IMR-90 (cell line): ENCODE data around the gene FADS1. TPM values are rescaled to one million over a fixed set of nuclear protein-coding genes. Genes with fewer than 3 reads are reported as not detected.

Source experiments
- ATAC-seq: fragments of 200-7000 bp; cut with Tn5 transposase; 2 replicates; pipeline ENCODE4 v1.9.1; 2020; ENCODE audit warnings: low read depth, mild to moderate bottlenecking, moderate library complexity
- BruUV-seq: library from RNA; stranded (reverse); fragments of 400-500 nt; replicated peaks from 2 replicates; lab custom pipeline; 2021; lab: Mats Ljungman, UMichigan
- CTCF ChIA-PET: fragments of 300-600 bp; formaldehyde crosslinking; extraction: SDS; loops from one replicate; lab custom pipeline; 2021; ENCODE audit warnings: antibody characterized with exemption; lab: Yijun Ruan, JAX
- POLR2A ChIA-PET: fragments of 300-600 bp; sonication (Branson Sonifier 250); formaldehyde crosslinking; loops from one replicate; lab custom pipeline; 2022; ENCODE audit warnings: antibody characterized with exemption; ENCODE audit not compliant: unreplicated experiment; lab: Charles Lee
- DNase-seq: peaks from one replicate; pipeline ENCODE4 v3.0.0; 2013
- H2AFZ ChIP-seq: replicated peaks from 2 replicates; pipeline ENCODE3; 2013; ENCODE audit warnings: low read length, mild to moderate bottlenecking; ENCODE audit not compliant: poor library complexity
- H2AK5ac ChIP-seq: 2 replicates; pipeline ENCODE4 v1.6.1; 2013; ENCODE audit warnings: low read depth, low read length, inconsistent platforms
- H2AK9ac ChIP-seq: replicated peaks from 2 replicates; pipeline ENCODE3; 2013; ENCODE audit warnings: mild to moderate bottlenecking, low read depth, low read length, moderate library complexity; ENCODE audit not compliant: poor library complexity
- H2BK120ac ChIP-seq: 2 replicates; pipeline ENCODE4 v1.6.1; 2013; ENCODE audit warnings: low read depth, low read length, inconsistent platforms
- H2BK15ac ChIP-seq: 3 replicates; pipeline ENCODE4 v1.6.1; 2013; ENCODE audit warnings: low read depth, low read length, inconsistent platforms
- H2BK20ac ChIP-seq: 2 replicates; pipeline ENCODE4 v1.6.1; 2013; ENCODE audit warnings: low read depth, mild to moderate bottlenecking, inconsistent platforms, low read length, moderate library complexity
- H2BK5ac ChIP-seq: 2 replicates; pipeline ENCODE4 v1.6.1; 2013; ENCODE audit warnings: mild to moderate bottlenecking, low read depth, low read length, inconsistent platforms; ENCODE audit not compliant: poor library complexity, severe bottlenecking
- H3K14ac ChIP-seq: replicated peaks from 2 replicates; pipeline ENCODE4 v1.6.1; 2013; ENCODE audit warnings: low read depth, low read length, inconsistent platforms
- H3K18ac ChIP-seq: 2 replicates; pipeline ENCODE4 v1.6.1; 2013; ENCODE audit warnings: low read depth, low read length, control low read depth
- H3K23ac ChIP-seq: 2 replicates; pipeline ENCODE4 v1.6.1; 2013; ENCODE audit warnings: low read depth, low read length, inconsistent platforms
- H3K27ac ChIP-seq: 2 replicates; pipeline ENCODE4 v1.5.1; 2013; ENCODE audit warnings: mild to moderate bottlenecking, control low read depth, low read length; ENCODE audit not compliant: insufficient read depth
- H3K27me3 ChIP-seq: 2 replicates; pipeline ENCODE4 v1.6.1; 2013; ENCODE audit warnings: low read length; ENCODE audit not compliant: control insufficient read depth, insufficient read depth
- H3K36me3 ChIP-seq: 2 replicates; pipeline ENCODE4 v1.6.1; 2013; ENCODE audit warnings: low read length, mixed read lengths; ENCODE audit not compliant: control insufficient read depth, insufficient read depth
- H3K4ac ChIP-seq: 2 replicates; pipeline ENCODE4 v1.6.1; 2013; ENCODE audit warnings: low read depth, low read length, inconsistent platforms
- H3K4me1 ChIP-seq: 2 replicates; pipeline ENCODE4 v1.6.1; 2013; ENCODE audit warnings: low read length, mixed read lengths; ENCODE audit not compliant: control insufficient read depth, insufficient read depth
- H3K4me2 ChIP-seq: 2 replicates; pipeline ENCODE4 v1.6.1; 2013; ENCODE audit warnings: low read depth, mild to moderate bottlenecking, control low read depth, low read length, moderate library complexity
- H3K4me3 ChIP-seq: 2 replicates; pipeline ENCODE4 v1.5.1; 2013; ENCODE audit warnings: low read depth, mild to moderate bottlenecking, control low read depth, low read length, moderate library complexity; ENCODE audit not compliant: insufficient read depth
- H3K56ac ChIP-seq: 2 replicates; pipeline ENCODE4 v1.6.1; 2013; ENCODE audit warnings: low read length, inconsistent platforms; ENCODE audit not compliant: insufficient read depth; ENCODE audit errors: extremely low read depth
- H3K79me1 ChIP-seq, 2 experiments: 2 replicates each; pipeline ENCODE4 v1.6.1; 2013; ENCODE audit warnings: low read length in 2 of 2, inconsistent platforms in 1 of 2, low read depth in 1 of 2
- H3K9ac ChIP-seq: 2 replicates; pipeline ENCODE4 v1.6.1; 2013; ENCODE audit warnings: low read depth, low read length, control low read depth
- H3K9me1 ChIP-seq: 2 replicates; pipeline ENCODE4 v1.6.1; 2013; ENCODE audit warnings: low read length, inconsistent platforms; ENCODE audit not compliant: insufficient read depth
- H3K9me3 ChIP-seq: 2 replicates; pipeline ENCODE4 v1.6.1; 2013; ENCODE audit warnings: low read length; ENCODE audit not compliant: control insufficient read depth, insufficient read depth
- H4K20me1 ChIP-seq: 2 replicates; pipeline ENCODE4 v1.6.1; 2013; ENCODE audit warnings: low read length, inconsistent platforms; ENCODE audit not compliant: insufficient read depth
- H4K5ac ChIP-seq: 2 replicates; pipeline ENCODE4 v1.6.1; 2013; ENCODE audit warnings: mild to moderate bottlenecking, low read depth, low read length, control low read depth
- H4K8ac ChIP-seq, 2 experiments: 2 replicates each; pipeline ENCODE4 v1.6.1; 2013; ENCODE audit warnings: low read depth in 2 of 2, low read length in 2 of 2, control low read depth in 1 of 2, inconsistent platforms in 1 of 2
- H4K91ac ChIP-seq: 2 replicates; pipeline ENCODE4 v1.6.1; 2013; ENCODE audit warnings: low read depth, low read length, inconsistent platforms; ENCODE audit not compliant: insufficient read depth
- MXI1 ChIP-seq: IDR thresholded peaks from 2 replicates; pipeline ENCODE4 v1.6.1; 2012; ENCODE audit warnings: low read depth, mild to moderate bottlenecking, low read length, moderate library complexity, borderline replicate concordance
- WGBS, 2 experiments: methylation state at CpG; one replicate each; pipeline versions ENCODE4 v1.1.5 to v1.1.7; 2013; ENCODE audit warnings: missing lambda C conversion rate in 2 of 2; ENCODE audit not compliant: insufficient read length in 1 of 2; ENCODE audit errors: extremely low coverage in 2 of 2; 5-methylcytosine and 5-hydroxymethylcytosine counted together
- dilution Hi-C: fragments of 300-500 bp; cut with HindIII; formaldehyde crosslinking; loops from one replicate; pipeline ENCODE4 v1.14.3; 2018; ENCODE audit warnings: low sequenced_read_pairs; ENCODE audit not compliant: unreplicated experiment
- in situ Hi-C: fragments of 300-500 bp; cut with MboI; formaldehyde crosslinking; loops from 3 replicates; pipeline ENCODE4 v1.14.3; 2019; ENCODE audit warnings: low sequenced_read_pairs, inconsistent platforms, mixed read lengths
- intact Hi-C: fragments of 100-400 bp; cut with micrococcal nuclease; formaldehyde crosslinking; loops from 2 replicates; pipeline ENCODE4 v1.10.0; 2022
- polyA plus RNA-seq, 3 experiments: library from polyadenylated mRNA; depleted of rRNA; stranded (reverse); fragments of >200 nt; gene quantifications; 2 replicates each; pipeline ENCODE4 v1.2.3, GENCODE V29; 2012; ENCODE audit warnings: low replicate concordance in 1 of 3
- total RNA-seq: library from RNA; depleted of rRNA; stranded (reverse); fragments of >200 nt; gene quantifications from 2 replicates; pipeline ENCODE4 v1.2.3, GENCODE V29; 2012

FADS1 gene
- total and polyA plus RNA-seq, 2 of the 4 experiments (the other 2 are of a cell fraction): 16.3 to 18.4 TPM

GRCh38 chr11:61833471-61833870, 16.7 kb upstream of the FADS1 start:
- H4K8ac ChIP-seq: no peak overlapping the region
- H2AK9ac ChIP-seq: no peak overlapping the region
- H4K5ac ChIP-seq: no peak overlapping the region
- H3K4me1 ChIP-seq: peaks cover 15% of the 10 kb centered on the region; the same call in 1 of the 2 replicates
- H3K27ac ChIP-seq: no peak overlapping the region
- H4K91ac ChIP-seq: no peak overlapping the region
- H2BK120ac ChIP-seq: no peak overlapping the region
- H3K4me3 ChIP-seq: no peak overlapping the region
- H3K4ac ChIP-seq: no peak overlapping the region
- peaks cover 11% of the 10 kb centered on the region; the same call in 1 of the 2 replicates for H3K36me3 ChIP-seq
- no peak overlapping the region for H3K4me2 ChIP-seq
- H3K23ac ChIP-seq: no peak overlapping the region
- no peak for TF ChIP-seq MXI1
- no peak overlapping the region for H2AFZ ChIP-seq
- WGBS, 2 experiments: 83% methylated on average over 5 of the region's 11 CpGs; no CpG with 5 or more reads in 1 of the 2 experiments
- dilution Hi-C loops: no loop called here
- H3K9me3 ChIP-seq: no peaks in the 10 kb centered on the region
- DNase-seq (no peak), ATAC-seq (no peak)
- peaks cover 25% of the 10 kb centered on the region for H3K9me1 ChIP-seq
- ChIA-PET POLR2A (no interaction called here), CTCF (no interaction called here)
- no peak overlapping the region for H2BK15ac ChIP-seq
- H2AK5ac ChIP-seq: no peak overlapping the region
- H3K27me3 ChIP-seq: no peaks in the 10 kb centered on the region
- no peak overlapping the region for H3K9ac ChIP-seq
- H3K14ac ChIP-seq: no peak overlapping the region
- peaks cover 20 to 89% of the 10 kb centered on the region in 2 experiments for H3K79me1 ChIP-seq
- BruUV-seq: no TSS peak
- no peak overlapping the region for H2BK5ac ChIP-seq
- intact Hi-C loops: no loop called here
- peaks cover 50% of the 10 kb centered on the region; the same call in 1 of the 2 replicates for H4K20me1 ChIP-seq
- in situ Hi-C loops: no loop called here
- no peak overlapping the region for H2BK20ac ChIP-seq
- H3K56ac ChIP-seq: no peak overlapping the region
- H3K18ac ChIP-seq: no peak overlapping the region
